ENCODE results near the gene OBP2B. TPM values are rescaled to one million over a fixed set of nuclear protein-coding genes. Genes with fewer than 3 reads are reported as not detected.
A peak's percentile ranks its signal among the peaks of the same experiment; 100 is the strongest.

The OBP2B gene
- total and polyA plus RNA-seq, 7 donors: not detected

- Histone ChIP-seq H3K27ac (peak overlapping the region; percentile 59 to 80 (median 66)), H3K36me3 (peaks cover 0 to 6% (median 0%) of the 10 kb centered on the region in 4 donors), H3K27me3 (no peaks in the 10 kb centered on the region), H3K4me1 (peaks cover 0 to 34% (median 24%) of the 10 kb centered on the region in 4 donors), H3K4me3 (peak overlapping the region; percentile 53 to 72 (median 66)), H3K9me3 (no peaks in the 10 kb centered on the region)
- WGBS, 2 donors: 67 to 69% methylated on average over 13 of the region's 13 CpGs
- TF ChIP-seq POLR2AphosphoS5 (IDR thresholded peaks at IDR 0.05) (no peak), CTCF (IDR thresholded peaks at IDR 0.05) (no peak), POLR2A (IDR thresholded peaks at IDR 0.05) (no peak)
- no peak for DNase-seq
- intact Hi-C loops (cut with DNase I): no loop called here
Observed at GRCh38 chr9:133164191-133164590, 44.9 kb downstream of the OBP2B start.

GRCh38 chr9:133163504-133164172 is 45.4 kb downstream of the OBP2B start, which contains the start of gene GBGT1:
Gene GBGT1 (minus strand): TSS chr9:133163914. CDS start chr9:133162412, 1,502 bp downstream.
- peak within 1 kb of the TSS; percentile 59 to 80 (median 66) for H3K27ac ChIP-seq
- peak; percentile 85 for DNase-seq
- no peak for TF ChIP-seq EP300 (IDR thresholded peaks at IDR 0.05)
- TF ChIP-seq POLR2AphosphoS5 (IDR thresholded peaks at IDR 0.05): peak in 2 of 4 donors; percentile 43 to 62
- peak within 1 kb of the TSS; percentile 53 to 72 (median 66) for H3K4me3 ChIP-seq
- H3K9me3 ChIP-seq: no peaks in the 10 kb centered on the region
- peaks cover 0 to 6% (median 0%) of the 10 kb centered on the region in 4 donors for H3K36me3 ChIP-seq
- H3K4me1 ChIP-seq: peaks cover 0 to 34% (median 24%) of the 10 kb centered on the region in 4 donors
- H3K27me3 ChIP-seq: no peaks in the 10 kb centered on the region
- WGBS, 2 donors: 1 to 2% methylated on average over 56 of the region's 56 CpGs
- intact Hi-C loops (cut with DNase I): no loop called here

GRCh38 chr9:133162861-133163503 is 46.1 kb downstream of the OBP2B start:
- DNase-seq: peak; percentile 67
- Histone ChIP-seq H3K27me3 (no peaks in the 10 kb centered on the region), H3K36me3 (peaks cover 0 to 6% (median 0%) of the 10 kb centered on the region in 4 donors), H3K27ac (peak overlapping the region; percentile 59 to 80 (median 66)), H3K4me1 (peaks cover 0 to 34% (median 24%) of the 10 kb centered on the region in 4 donors), H3K4me3 (peak overlapping the region; percentile 53 to 72 (median 66)), H3K9me3 (no peaks in the 10 kb centered on the region)
- 46 to 48% methylated on average over 54 of the region's 54 CpGs for WGBS, 2 donors
- intact Hi-C loops (cut with DNase I): no loop called here
- no peak for TF ChIP-seq POLR2A (IDR thresholded peaks at IDR 0.05)
- no peak for TF ChIP-seq POLR2AphosphoS5 (IDR thresholded peaks at IDR 0.05)
- no peak for TF ChIP-seq EP300 (IDR thresholded peaks at IDR 0.05)
- no peak for TF ChIP-seq CTCF (IDR thresholded peaks at IDR 0.05)

- Histone ChIP-seq H3K4me1 (peaks cover 0 to 34% (median 24%) of the 10 kb centered on the region in 4 donors), H3K4me3 (no peak overlapping the region), H3K9me3 (no peaks in the 10 kb centered on the region), H3K27me3 (no peaks in the 10 kb centered on the region), H3K27ac (peak overlapping the region in 2 of 4 donors; percentile 18 to 51), H3K36me3 (peaks cover 0 to 6% (median 0%) of the 10 kb centered on the region in 4 donors)
- TF ChIP-seq POLR2A (IDR thresholded peaks at IDR 0.05): no peak
- TF ChIP-seq CTCF (IDR thresholded peaks at IDR 0.05): no peak
- TF ChIP-seq EP300 (IDR thresholded peaks at IDR 0.05): no peak
- no peak for TF ChIP-seq POLR2AphosphoS5 (IDR thresholded peaks at IDR 0.05)
- DNase-seq: no peak
- intact Hi-C loops (cut with DNase I): no loop called here
- WGBS, 2 donors: 73 to 77% methylated on average over 4 of the region's 4 CpGs
Observed at GRCh38 chr9:133161547-133161950, 47.5 kb downstream of the OBP2B start.

Data from sigmoid colon (tissue), 7 donors.